H1 (cell line): ENCODE results near the gene LOX. TPM values are rescaled to one million over a fixed set of nuclear protein-coding genes. Genes with fewer than 3 reads are reported as not detected.

ENCODE experiments used
- CTCF ChIA-PET: fragments of 300-600 bp; sonication (Branson Sonifier 250); formaldehyde crosslinking; loops from one replicate; lab custom pipeline; 2021; ENCODE audit not compliant: partially characterized antibody; lab: Charles Lee
- POLR2A ChIA-PET: fragments of 300-600 bp; sonication (Branson Sonifier 250); formaldehyde crosslinking; loops from one replicate; lab custom pipeline; 2021; ENCODE audit warnings: inconsistent platforms; ENCODE audit not compliant: partially characterized antibody; lab: Charles Lee
- DNase-seq, 2 experiments: peaks; one replicate each; pipeline versions ENCODE4 v3.0.0 to v3.0.0-alpha.2; 2010 to 2022; ENCODE audit warnings: low spot score in 2 of 2, low read depth in 1 of 2, mixed read lengths in 1 of 2
- FAIRE-seq: peaks from 2 replicates; lab custom pipeline; 2011; peaks lifted over from hg19 to GRCh38; lab: Jason Lieb, UNC
- H2AFZ ChIP-seq: 2 replicates; pipeline ENCODE4 v1.8.1; 2012; ENCODE audit warnings: low read length, inconsistent platforms
- H2AK5ac ChIP-seq: 2 replicates; pipeline ENCODE4 v1.6.1; 2013; ENCODE audit warnings: low read depth, low read length
- H2BK120ac ChIP-seq: replicated peaks from 2 replicates; pipeline ENCODE3; 2013; ENCODE audit warnings: low read depth, low read length, inconsistent platforms
- H2BK12ac ChIP-seq: 2 replicates; pipeline ENCODE4 v1.6.1; 2013; ENCODE audit warnings: low read depth, low read length
- H2BK15ac ChIP-seq: 2 replicates; pipeline ENCODE4 v1.6.1; 2013; ENCODE audit warnings: low read length
- H2BK20ac ChIP-seq: 2 replicates; pipeline ENCODE4 v1.6.1; 2013; ENCODE audit warnings: low read length
- H2BK5ac ChIP-seq: 2 replicates; pipeline ENCODE4 v1.6.1; 2013; ENCODE audit warnings: low read depth, low read length
- H3K14ac ChIP-seq: 2 replicates; pipeline ENCODE4 v1.6.1; 2013; ENCODE audit warnings: inconsistent platforms; ENCODE audit not compliant: insufficient read length
- H3K18ac ChIP-seq: 2 replicates; pipeline ENCODE4 v1.6.1; 2013; ENCODE audit warnings: low read length; ENCODE audit errors: extremely low read depth
- H3K23ac ChIP-seq: 2 replicates; pipeline ENCODE4 v1.6.1; 2013; ENCODE audit warnings: inconsistent platforms; ENCODE audit not compliant: insufficient read length
- H3K23me2 ChIP-seq: 2 replicates; pipeline ENCODE4 v1.6.1; 2013; ENCODE audit warnings: low read depth, low read length
- H3K27ac ChIP-seq: 2 replicates; pipeline ENCODE4 v1.6.1; 2011; ENCODE audit warnings: low read depth, low read length, inconsistent platforms
- H3K27me3 ChIP-seq, 4 experiments: replicated peaks in 1 of 4; 1 replicate in 1 of 4; 2 replicates in 3 of 4; pipeline versions ENCODE4 v1.6.1 to v1.8.1; 2011 to 2013; ENCODE audit warnings: low read length in 3 of 4, mild to moderate bottlenecking in 3 of 4, inconsistent platforms in 2 of 4, mixed read lengths in 2 of 4, moderate library complexity in 1 of 4; ENCODE audit not compliant: control insufficient read depth in 3 of 4, insufficient read depth in 3 of 4; ENCODE audit errors: extremely low read depth in 1 of 4
- H3K36me3 ChIP-seq, 4 experiments: 2 replicates each; pipeline versions ENCODE4 v1.6.1 to v1.8.1; 2011 to 2013; ENCODE audit warnings: mild to moderate bottlenecking in 4 of 4, low read length in 3 of 4, moderate library complexity in 2 of 4, control low read depth in 1 of 4, inconsistent platforms in 1 of 4; ENCODE audit not compliant: insufficient read depth in 4 of 4, control insufficient read depth in 2 of 4
- H3K4ac ChIP-seq: replicated peaks from 2 replicates; pipeline ENCODE3; 2013; ENCODE audit warnings: low read length, low read depth, mixed read lengths, inconsistent platforms; ENCODE audit not compliant: insufficient read length
- H3K4me1 ChIP-seq, 4 experiments: replicated peaks in 1 of 4; 1 replicate in 1 of 4; 2 replicates in 3 of 4; pipeline versions ENCODE4 v1.6.1 to v1.8.1; 2011 to 2013; ENCODE audit warnings: low read length in 3 of 4, inconsistent platforms in 2 of 4, mixed read lengths in 1 of 4; ENCODE audit not compliant: insufficient read depth in 4 of 4, control insufficient read depth in 3 of 4
- H3K4me2 ChIP-seq, 2 experiments: 2 replicates each; pipeline versions ENCODE4 v1.6.1 to v1.8.1; 2011 to 2013; ENCODE audit warnings: low read depth in 2 of 2, low read length in 2 of 2, control low read depth in 1 of 2, inconsistent platforms in 1 of 2, mild to moderate bottlenecking in 1 of 2; ENCODE audit not compliant: insufficient read depth in 1 of 2
- H3K4me3 ChIP-seq, 4 experiments: fragments of 200-600, 300-600 bp in 1 of 4; sonication (generic), shearing (Covaris generic), sonication (Bioruptor Twin) in 1 of 4; 2 replicates each; pipeline versions ENCODE4 v1.5.1 to v1.8.1; 2011 to 2016; ENCODE audit warnings: low read length in 4 of 4, low read depth in 3 of 4, control low read depth in 2 of 4, inconsistent platforms in 2 of 4, mild to moderate bottlenecking in 2 of 4, mixed read lengths in 1 of 4, moderate library complexity in 1 of 4; ENCODE audit not compliant: insufficient read depth in 2 of 4; ENCODE audit errors: extremely low read depth in 1 of 4
- H3K56ac ChIP-seq: replicated peaks from 2 replicates; pipeline ENCODE3; 2013; ENCODE audit warnings: low read depth, mild to moderate bottlenecking, mixed read lengths, low read length, inconsistent platforms; ENCODE audit not compliant: insufficient read length
- H3K79me1 ChIP-seq: 2 replicates; pipeline ENCODE4 v1.6.1; 2013; ENCODE audit warnings: low read depth, low read length, control low read depth
- H3K79me2 ChIP-seq, 2 experiments: 2 replicates each; pipeline versions ENCODE4 v1.6.1 to v1.8.1; 2012 to 2013; ENCODE audit warnings: low read length in 2 of 2, mild to moderate bottlenecking in 2 of 2, inconsistent platforms in 1 of 2; ENCODE audit not compliant: insufficient read depth in 2 of 2, control insufficient read depth in 1 of 2
- H3K9ac ChIP-seq, 4 experiments: replicated peaks in 1 of 4; 1 replicate in 1 of 4; 2 replicates in 3 of 4; pipeline versions ENCODE4 v1.6.1 to v1.8.1; 2011 to 2013; ENCODE audit warnings: low read depth in 3 of 4, low read length in 3 of 4, control low read depth in 2 of 4, mild to moderate bottlenecking in 2 of 4, moderate library complexity in 2 of 4, inconsistent platforms in 1 of 4; ENCODE audit errors: extremely low read depth in 1 of 4
- H3K9me3 ChIP-seq, 2 experiments: 2 replicates each; pipeline versions ENCODE4 v1.6.1 to v1.8.1; 2012 to 2013; ENCODE audit warnings: mild to moderate bottlenecking in 2 of 2, moderate library complexity in 2 of 2, control low read depth in 1 of 2, inconsistent platforms in 1 of 2, low read depth in 1 of 2, low read length in 1 of 2, mixed read lengths in 1 of 2; ENCODE audit not compliant: insufficient read depth in 2 of 2
- H4K20me1 ChIP-seq, 2 experiments: replicated peaks in 1 of 2; 2 replicates each; pipeline versions ENCODE3 to v1.8.1; 2011 to 2013; ENCODE audit warnings: inconsistent platforms in 2 of 2, low read length in 2 of 2, mild to moderate bottlenecking in 1 of 2; ENCODE audit not compliant: insufficient read depth in 2 of 2, control insufficient read depth in 1 of 2
- H4K5ac ChIP-seq: 2 replicates; pipeline ENCODE4 v1.6.1; 2013; ENCODE audit warnings: low read length, low read depth, mixed read lengths, inconsistent platforms; ENCODE audit not compliant: insufficient read length
- H4K8ac ChIP-seq: 2 replicates; pipeline ENCODE4 v1.8.0; 2013; ENCODE audit warnings: mild to moderate bottlenecking, moderate library complexity, low read length, inconsistent platforms; ENCODE audit not compliant: insufficient read depth; ENCODE audit errors: extremely low read depth
- H4K91ac ChIP-seq: replicated peaks from 2 replicates; pipeline ENCODE3; 2013; ENCODE audit warnings: low read length, mixed read lengths, inconsistent platforms; ENCODE audit not compliant: insufficient read length
- ATF3 ChIP-seq: IDR thresholded peaks from 2 replicates; pipeline ENCODE4 v1.6.1; 2011; ENCODE audit warnings: low read depth, mild to moderate bottlenecking, low read length; ENCODE audit not compliant: insufficient read depth
- BCL11A ChIP-seq, 2 experiments: IDR thresholded peaks; one replicate each; pipeline ENCODE4 v1.6.1; 2011; ENCODE audit warnings: low read depth in 2 of 2, low read length in 2 of 2, mild to moderate bottlenecking in 2 of 2
- CTBP2 ChIP-seq: IDR thresholded peaks from 2 replicates; pipeline ENCODE4 v1.7.0; 2011; ENCODE audit warnings: borderline replicate concordance, mild to moderate bottlenecking, moderate library complexity, mixed read lengths, low read length; ENCODE audit not compliant: insufficient read depth, insufficient read length
- EZH2 ChIP-seq: fragments of 200-600 bp; sonication (generic); IDR thresholded peaks from 2 replicates; pipeline ENCODE4 v1.7.1; 2012; ENCODE audit warnings: low read depth, mild to moderate bottlenecking, moderate library complexity, low read length, inconsistent platforms; ENCODE audit not compliant: severe bottlenecking
- FOSL1 ChIP-seq: IDR thresholded peaks from 2 replicates; pipeline ENCODE4 v1.6.1; 2011; ENCODE audit warnings: mild to moderate bottlenecking, low read depth, low read length, moderate library complexity; ENCODE audit not compliant: insufficient read depth
- KDM1A ChIP-seq: fragments of 200-600, 300-600 bp; sonication (generic); IDR thresholded peaks from 2 replicates; pipeline ENCODE4 v1.7.1; 2016; ENCODE audit warnings: mild to moderate bottlenecking, low read length, borderline replicate concordance
- KDM5A ChIP-seq: fragments of 200-600 bp; IDR thresholded peaks from 2 replicates; pipeline ENCODE4 v1.7.1; 2012; ENCODE audit warnings: mild to moderate bottlenecking, low read length, inconsistent platforms, mixed read lengths
- MAFK ChIP-seq: IDR thresholded peaks from 2 replicates; pipeline ENCODE4 v1.6.1; 2012; ENCODE audit warnings: low read depth, mild to moderate bottlenecking, improper control_type of control experiment, low read length
- PHF8 ChIP-seq: fragments of 200-600 bp; sonication (generic); conservative IDR thresholded peaks from 2 replicates; pipeline ENCODE4 v1.7.1; 2012; ENCODE audit warnings: low read depth, mild to moderate bottlenecking, inconsistent platforms, low read length, moderate library complexity
- POLR2A ChIP-seq, 2 experiments: IDR thresholded peaks; 1 replicate in 1 of 2; 2 replicates in 1 of 2; pipeline ENCODE4 v1.6.1; 2011; ENCODE audit warnings: low read depth in 2 of 2, low read length in 2 of 2, mild to moderate bottlenecking in 2 of 2; ENCODE audit errors: control extremely low read depth in 1 of 2
- POLR2AphosphoS5 ChIP-seq: IDR thresholded peaks from 2 replicates; pipeline ENCODE4 v1.6.1; 2011; ENCODE audit warnings: low read depth, low read length
- SUZ12 ChIP-seq: fragments of 200-600 bp; sonication (generic); IDR thresholded peaks from 2 replicates; pipeline ENCODE4 v1.6.1; 2012; ENCODE audit warnings: mild to moderate bottlenecking, inconsistent platforms, low read length, moderate library complexity, mixed read lengths
- TAF1 ChIP-seq: IDR thresholded peaks from 2 replicates; pipeline ENCODE4 v1.6.1; 2011; ENCODE audit warnings: mild to moderate bottlenecking, low read depth, low read length
- TBP ChIP-seq: IDR thresholded peaks from 2 replicates; pipeline ENCODE4 v1.6.1; 2011; ENCODE audit warnings: low read depth, low read length, improper control_type of control experiment
- WGBS, 2 experiments: shearing (Covaris generic) in 1 of 2; methylation state at CpG; one replicate each; pipeline versions ENCODE4 v1.1.6 to v1.1.7; 2013 to 2015; ENCODE audit warnings: low lambda C conversion rate in 2 of 2, mixed read lengths in 2 of 2, inconsistent platforms in 1 of 2, low coverage in 1 of 2, missing lambda C conversion rate in 1 of 2; ENCODE audit not compliant: insufficient replicate concordance in 2 of 2, insufficient coverage in 1 of 2, insufficient read length in 1 of 2; ENCODE audit errors: extremely low coverage in 1 of 2, missing lambda C conversion rate in 1 of 2; 5-methylcytosine and 5-hydroxymethylcytosine counted together
- polyA plus RNA-seq, 7 experiments: library from polyadenylated mRNA; depleted of rRNA in 3 of 7; stranded (reverse) in 5 of 7; unstranded in 2 of 7; fragments of >200 nt in 5 of 7; fragments of 200-250 nt in 2 of 7; gene quantifications; 1 replicate in 5 of 7; 2 replicates in 1 of 7; 4 replicates in 1 of 7; pipeline versions ENCODE4 v1.2.1 to v1.2.3, GENCODE V29; 2011 to 2013; ENCODE audit warnings: missing spikeins in 2 of 7, mixed read lengths in 2 of 7
- total RNA-seq: library from RNA; stranded (reverse); fragmentation: NEBNext Ultra II Directional; extraction: Animal tissue kit (Norgen Biotek cat#: 25700); gene quantifications from 2 replicates; pipeline ENCODE4 v1.2.1, GENCODE V29; 2021

Gene LOX
- total and polyA plus RNA-seq, 2 of the 8 experiments (the other 6 are each of a cell fraction or from before 2014, with no cell fraction given), result 1.1 to 2.2 TPM

GRCh38 chr5:122095158-122095557 lies 17.1 kb upstream of the LOX start:
- ChIA-PET POLR2A (no interaction called here), CTCF (interaction anchor here (0.7 to 8.7 kb wide), 5 partner anchors 17 to 403 kb away, joined by 3 to 78 read pairs (median 6); partner anchors contain the start of gene LOX)
- H3K79me1 ChIP-seq, result no peaks in the 10 kb centered on the region
- H4K5ac ChIP-seq, result no peak overlapping the region
- no peak overlapping the region for H3K4ac ChIP-seq
- no peaks in the 10 kb centered on the region for H3K27me3 ChIP-seq
- H4K20me1 ChIP-seq, result no peaks in the 10 kb centered on the region
- no peak overlapping the region for H3K18ac ChIP-seq
- no peak overlapping the region for H3K9ac ChIP-seq
- WGBS, 2 experiments, result 81% methylated on average over 3 of the region's 3 CpGs; no CpG with 5 or more reads in 1 of the 2 experiments
- no peaks in the 10 kb centered on the region for H3K36me3 ChIP-seq
- H2BK20ac ChIP-seq, result no peak overlapping the region
- no peak overlapping the region for H4K91ac ChIP-seq
- no peak overlapping the region for H2AK5ac ChIP-seq
- H3K4me1 ChIP-seq, result peaks cover 2 to 6% (median 3%) of the 10 kb centered on the region in 4 experiments; a peak in 2 of 7 replicates
- H3K4me2 ChIP-seq, result no peak overlapping the region
- no peak overlapping the region for H4K8ac ChIP-seq
- no peak overlapping the region for H3K56ac ChIP-seq
- H3K27ac ChIP-seq, result no peak overlapping the region
- no peak overlapping the region for H2BK120ac ChIP-seq
- no peak for FAIRE-seq
- no peak overlapping the region for H3K23ac ChIP-seq
- no peaks in the 10 kb centered on the region for H3K79me2 ChIP-seq
- no peak overlapping the region for H2BK5ac ChIP-seq
- no peak overlapping the region; the same call in 1 of the 2 replicates for H2AFZ ChIP-seq
- DNase-seq, result no peak
- no peaks in the 10 kb centered on the region for H3K23me2 ChIP-seq
- H3K9me3 ChIP-seq, result no peaks in the 10 kb centered on the region
- no peak overlapping the region for H2BK12ac ChIP-seq
- no peak overlapping the region for H2BK15ac ChIP-seq
- H3K4me3 ChIP-seq, result no peak overlapping the region
- H3K14ac ChIP-seq, result no peak overlapping the region
- no peak for TF ChIP-seq KDM5A
- TF ChIP-seq ATF3, result no peak
- no peak for TF ChIP-seq SUZ12
- no peak for TF ChIP-seq BCL11A (IDR thresholded peaks at IDR 0.05; ENCODE audit: low read depth in 2 of 2, low read length in 2 of 2)
- TF ChIP-seq TBP, result no peak
- no peak for TF ChIP-seq KDM1A
- TF ChIP-seq POLR2A (IDR thresholded peaks at IDR 0.05; ENCODE audit: control extremely low read depth in 1 of 2, low read depth in 2 of 2, low read length in 2 of 2), result no peak
- no peak for TF ChIP-seq CTBP2
- no peak for TF ChIP-seq MAFK
- no peak for TF ChIP-seq PHF8
- no peak for TF ChIP-seq POLR2AphosphoS5
- TF ChIP-seq FOSL1, result no peak
- TF ChIP-seq TAF1, result no peak
- no peak for TF ChIP-seq EZH2
